Measurements from ENCODE around the gene CDH4. TPM values are rescaled to one million over a fixed set of nuclear protein-coding genes. Genes with fewer than 3 reads are reported as not detected.

The CDH4 gene
- total RNA-seq, 4 donors from 2014 or later = 0.71 to 4.2 (median 2.9) TPM

- 86 to 87% methylated on average over 8 of the region's 8 CpGs for WGBS, 2 donors
- intact Hi-C loops (cut with DNase I; ENCODE audit: low total_unique reads) = no loop called here
- TF ChIP-seq CTCF (IDR thresholded peaks at IDR 0.05) (no peak), POLR2A (IDR thresholded peaks at IDR 0.05) (no peak)
- DNase-seq (ENCODE audit: low spot score in 2 of 2) = no peak
- H3K4me3 ChIP-seq (ENCODE audit: low read depth, poor library complexity, severe bottlenecking) = no peak overlapping the region
These were observed 33.6 kb downstream of the CDH4 start for GRCh38 chr20:61285691-61286090.

DNA sequence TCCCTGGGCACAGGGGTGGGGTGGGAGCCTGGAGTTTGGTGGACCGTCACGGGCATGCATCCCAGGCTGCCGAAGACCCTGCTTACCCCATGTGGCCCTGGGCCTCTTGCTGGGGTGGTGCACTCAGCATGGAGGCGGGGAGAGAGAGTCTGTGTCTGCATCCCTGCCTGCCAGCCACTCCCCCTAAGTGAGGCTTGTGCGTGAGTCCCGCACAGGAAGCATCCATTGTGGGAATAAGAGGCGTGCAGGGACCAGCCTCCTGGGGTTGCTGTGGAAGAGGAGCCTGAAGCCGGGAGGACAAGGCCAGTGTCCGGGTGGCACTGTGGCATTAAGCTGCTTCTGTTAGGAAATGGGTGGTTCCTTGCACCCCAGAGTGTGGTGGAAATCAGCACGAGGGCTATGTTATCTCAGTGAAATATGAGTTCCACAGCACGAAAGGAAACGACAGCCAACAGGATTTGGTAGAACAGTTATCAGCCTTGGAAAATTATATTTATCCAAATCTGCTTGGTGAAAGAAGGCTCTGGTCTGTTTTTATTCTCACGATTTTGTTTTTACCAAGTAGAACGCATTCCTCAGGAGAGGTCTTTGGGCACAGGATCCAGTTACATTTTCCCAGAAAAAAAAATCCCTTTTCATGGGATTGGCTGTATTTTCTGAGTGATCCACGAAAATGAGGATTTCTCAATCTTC lies 35.7 kb downstream of the CDH4 start:
- 61 to 64% methylated on average over 15 of the region's 15 CpGs for WGBS, 2 donors
- no peak overlapping the region for H3K4me3 ChIP-seq (ENCODE audit: low read depth, poor library complexity, severe bottlenecking)
- DNase-seq (ENCODE audit: low spot score in 2 of 2) = no peak
- intact Hi-C loops (cut with DNase I; ENCODE audit: low total_unique reads) = no loop called here
- TF ChIP-seq POLR2A (IDR thresholded peaks at IDR 0.05) (no peak), CTCF (IDR thresholded peaks at IDR 0.05) (no peak)

GRCh38 chr20:61288331-61288784 lies 36.3 kb downstream of the CDH4 start:
- 84 to 88% methylated on average over 17 of the region's 17 CpGs for WGBS, 2 donors
- no peak for TF ChIP-seq POLR2A (IDR thresholded peaks at IDR 0.05)
- TF ChIP-seq CTCF (IDR thresholded peaks at IDR 0.05) = no peak
- no peak overlapping the region for H3K4me3 ChIP-seq (ENCODE audit: low read depth, poor library complexity, severe bottlenecking)
- DNase-seq (ENCODE audit: low spot score in 2 of 2) = no peak
- intact Hi-C loops (cut with DNase I; ENCODE audit: low total_unique reads) = no loop called here

- no peak for DNase-seq (ENCODE audit: low spot score in 2 of 2)
- intact Hi-C loops (cut with DNase I; ENCODE audit: low total_unique reads) = no loop called here
- TF ChIP-seq POLR2A (IDR thresholded peaks at IDR 0.05) (no peak), CTCF (IDR thresholded peaks at IDR 0.05) (no peak)
- H3K4me3 ChIP-seq (ENCODE audit: low read depth, poor library complexity, severe bottlenecking) = no peak overlapping the region
- 73 to 88% methylated on average over 6 to 7 of the region's 7 CpGs for WGBS, 2 donors
These were observed 37.1 kb downstream of the CDH4 start for GRCh38 chr20:61289166-61289565.

DNA sequence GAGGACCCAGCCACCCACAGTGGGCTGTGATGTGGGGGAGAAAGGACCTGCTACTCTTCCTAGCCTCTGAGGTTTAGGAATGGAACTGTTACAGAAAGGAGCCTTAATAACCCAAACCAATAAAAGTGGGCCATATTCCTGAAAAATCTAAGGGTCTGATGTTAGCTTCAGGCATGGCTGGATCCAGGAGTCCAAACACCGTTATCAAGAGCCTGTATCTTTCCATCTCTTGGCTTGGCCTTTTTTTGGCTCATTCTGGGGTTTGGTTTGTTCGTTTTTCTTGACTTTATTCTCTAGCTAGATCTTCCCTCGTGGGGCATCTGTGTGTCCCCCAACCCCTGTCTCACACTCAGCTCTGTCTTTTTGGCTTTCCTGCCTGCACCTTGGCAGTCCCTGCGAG lies 38.7 kb downstream of the CDH4 start:
- WGBS, 2 donors = 56 to 59% methylated on average over 4 of the region's 4 CpGs
- no peak for DNase-seq (ENCODE audit: low spot score in 2 of 2)
- intact Hi-C loops (cut with DNase I; ENCODE audit: low total_unique reads) = no loop called here
- TF ChIP-seq POLR2A (IDR thresholded peaks at IDR 0.05) = no peak
- H3K4me3 ChIP-seq (ENCODE audit: low read depth, poor library complexity, severe bottlenecking) = no peak overlapping the region

GRCh38 chr20:61291166-61291829 lies 39.2 kb downstream of the CDH4 start:
- no peak for TF ChIP-seq CTCF (IDR thresholded peaks at IDR 0.05)
- TF ChIP-seq POLR2A (IDR thresholded peaks at IDR 0.05) = no peak
- intact Hi-C loops (cut with DNase I; ENCODE audit: low total_unique reads) = no loop called here
- DNase-seq (ENCODE audit: low spot score in 2 of 2) = no peak
- 92 to 93% methylated on average over 17 of the region's 17 CpGs for WGBS, 2 donors
- no peak overlapping the region for H3K4me3 ChIP-seq (ENCODE audit: low read depth, poor library complexity, severe bottlenecking)
